CD4-positive, alpha-beta T cell treated with Interleukin-2 at 100 ng/mL for 4 hours (primary cell): Measurements from ENCODE around the gene MSH5.

Experiments used
- DNase-seq: peaks from one replicate; pipeline ENCODE4 v3.0.0-alpha.2; 2020; ENCODE audit warnings: low spot score

MSH5 gene

DNA sequence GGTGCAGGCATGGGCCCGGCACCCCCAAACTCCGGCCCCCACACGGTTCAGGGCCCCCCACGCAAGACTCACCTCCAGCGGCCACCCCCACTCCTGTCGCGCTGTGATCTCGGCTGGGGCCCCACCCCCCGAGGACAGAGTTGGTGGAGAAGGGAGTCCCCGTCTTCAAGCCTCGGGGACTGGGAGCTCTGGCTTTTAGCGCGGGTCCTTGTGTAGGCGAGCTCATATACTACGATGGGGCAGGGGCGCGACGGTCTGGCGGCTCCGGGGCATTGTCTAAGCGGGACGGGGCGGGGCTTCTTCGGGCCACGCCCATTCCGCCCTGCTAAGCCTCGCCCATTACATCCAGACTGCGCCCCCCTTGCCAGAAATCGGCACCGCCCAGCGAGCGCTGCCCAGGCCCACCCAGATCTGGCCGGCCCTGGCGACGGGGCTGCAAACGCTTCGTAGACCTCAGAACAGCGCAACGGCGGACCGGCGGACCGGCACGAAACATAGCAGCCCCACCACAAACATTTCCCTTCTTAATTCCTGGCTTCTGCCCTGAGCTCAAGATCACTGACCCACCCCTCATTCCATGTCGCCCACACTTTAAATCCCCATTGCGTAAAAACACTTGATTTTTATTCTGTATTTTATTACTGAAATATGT lies 9.7 kb upstream of the MSH5 start:
- peak; percentile 64 for DNase-seq

DNA sequence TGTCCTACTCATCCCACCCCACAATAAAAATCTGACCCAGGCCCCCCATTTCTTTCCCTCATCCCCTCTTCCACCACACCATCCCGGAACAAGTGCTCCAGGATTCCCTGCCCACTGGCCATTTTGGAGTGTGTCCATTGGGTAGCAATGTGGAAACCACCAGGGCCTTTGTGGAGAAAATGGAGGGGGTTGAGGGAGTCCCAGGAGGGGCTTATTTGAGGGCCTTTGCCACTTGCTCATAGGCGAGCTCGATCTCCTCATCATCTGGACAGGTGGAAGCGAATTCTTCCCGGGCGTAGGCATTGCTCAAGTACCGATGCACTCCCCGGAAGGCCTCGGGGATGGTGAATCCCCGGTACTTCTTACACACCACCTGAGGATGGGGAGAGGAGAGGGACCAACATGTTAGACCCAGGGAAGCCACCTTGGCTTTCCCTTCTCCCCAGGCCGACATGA lies 9.1 kb upstream of the MSH5 start:
- DNase-seq = no peak

GRCh38 chr6:31732029-31732428 lies 7.8 kb upstream of the MSH5 start:
- no peak for DNase-seq

- DNase-seq = no peak
Observed at GRCh38 chr6:31733734-31734133, 6.1 kb upstream of the MSH5 start.

DNA sequence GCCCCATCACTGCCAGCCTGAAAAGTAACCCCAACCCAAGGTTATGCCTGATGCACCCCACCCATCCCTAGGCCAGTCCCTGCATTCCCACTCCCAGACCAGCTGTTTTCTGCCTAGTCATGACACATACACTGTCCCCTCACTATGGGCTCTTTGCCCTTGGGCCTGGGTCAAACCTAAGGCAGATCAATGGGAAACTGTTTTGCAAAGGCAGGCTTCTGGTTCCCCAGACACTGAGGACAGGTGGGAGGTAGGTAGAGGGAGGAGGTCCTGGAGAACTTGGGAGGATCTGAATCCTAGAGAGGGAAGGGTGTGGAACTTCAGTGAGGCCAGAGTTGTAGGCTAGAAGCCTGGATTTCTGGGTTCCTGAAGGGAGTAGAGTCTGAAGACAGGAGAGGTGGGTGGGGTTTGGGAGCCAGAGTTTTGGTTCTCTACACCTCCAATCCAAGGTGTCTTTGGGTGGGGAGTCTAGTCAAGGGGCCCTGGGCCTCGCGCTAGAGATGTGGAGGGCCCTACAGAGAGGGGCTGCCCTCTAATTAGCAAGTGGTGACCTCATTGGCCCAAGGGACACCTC lies 5.5 kb upstream of the MSH5 start:
- no peak for DNase-seq

DNA sequence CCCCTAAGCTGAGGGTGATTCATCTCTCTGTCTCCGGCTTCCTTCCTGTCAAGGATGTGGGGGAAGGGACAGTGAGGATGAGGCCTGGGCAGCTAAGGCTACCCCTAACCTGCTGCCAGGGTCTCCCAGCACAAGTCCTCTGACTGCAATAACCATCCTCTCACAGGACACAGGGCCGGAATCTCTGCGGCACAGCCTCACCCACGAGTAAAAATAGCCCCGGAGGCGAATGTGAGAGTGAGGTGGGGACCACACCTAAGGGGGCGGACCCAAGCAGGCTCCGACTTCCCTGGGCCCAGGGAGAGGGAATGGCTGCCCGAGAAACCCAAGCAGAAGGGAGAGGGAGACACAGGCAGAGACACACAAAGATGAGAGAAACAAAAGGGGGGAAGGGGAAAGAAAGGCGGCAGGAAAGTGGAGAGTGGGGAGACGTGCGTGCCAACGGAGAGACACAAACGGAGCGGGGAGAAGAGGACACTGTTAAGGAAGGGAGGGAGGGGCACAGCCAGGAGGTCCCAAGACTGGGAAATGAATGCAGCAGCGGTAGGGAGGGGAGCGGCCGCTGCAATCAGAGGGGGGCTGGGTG lies 4.9 kb upstream of the MSH5 start:
- peak; percentile 80 for DNase-seq

GRCh38 chr6:31736021-31736767 lies 3.6 kb upstream of the MSH5 start, which contains the start of gene CLIC1:
TSS of gene CLIC1 (minus strand) at chr6:31736530. CDS start at chr6:31736300, 230 bp downstream.
- DNase-seq = peak; percentile 75

GRCh38 chr6:31736768-31737314 lies 3.0 kb upstream of the MSH5 start:
- no peak for DNase-seq

GRCh38 chr6:31737315-31737990 lies 2.4 kb upstream of the MSH5 start:
- DNase-seq = no peak

DNA sequence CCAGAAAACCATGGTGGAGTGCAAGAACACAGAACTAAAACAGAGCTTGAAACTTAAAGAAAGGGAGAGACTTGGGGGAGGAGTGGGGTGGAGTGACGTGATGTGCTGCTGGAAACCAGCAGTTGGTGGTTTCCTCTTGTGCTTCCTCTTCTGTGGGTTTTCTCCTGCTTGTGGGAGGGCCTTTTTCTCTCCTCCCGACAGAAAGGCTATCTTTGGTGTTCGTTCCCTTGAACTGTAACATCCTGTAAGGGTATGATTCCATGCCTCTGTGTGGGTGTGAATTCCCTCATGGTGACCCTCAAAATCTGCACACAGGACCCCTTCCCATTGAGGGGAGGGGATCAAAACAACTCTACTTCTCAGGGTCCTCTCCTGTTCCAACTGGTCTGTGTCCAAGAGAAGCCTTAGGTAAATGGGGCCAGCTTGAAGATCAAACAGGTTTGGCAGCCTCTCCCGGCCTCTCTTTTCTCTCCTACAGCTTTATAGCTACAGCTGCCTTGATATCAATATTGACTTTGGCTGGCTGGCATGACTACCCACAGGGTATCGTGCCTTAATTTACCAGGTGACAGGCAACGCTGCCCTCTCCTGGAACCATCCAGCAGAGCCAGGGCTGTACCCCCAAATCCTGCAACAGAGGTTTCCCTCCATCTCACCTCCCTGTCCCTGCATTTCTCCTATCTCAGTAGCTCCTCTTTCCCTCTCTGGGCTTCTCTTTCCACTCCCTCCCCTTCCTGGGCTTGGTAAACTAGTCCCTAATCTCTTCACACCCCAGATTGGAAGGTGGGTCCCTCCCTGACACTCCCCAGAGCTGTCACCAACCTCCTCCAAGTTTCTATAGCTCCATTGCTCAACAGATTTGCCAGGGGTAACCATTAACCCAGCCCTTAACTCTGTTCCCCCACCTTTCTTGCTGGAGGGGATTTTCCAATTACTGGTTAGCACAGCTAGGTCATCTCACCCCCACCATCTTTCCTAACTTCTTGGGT lies 1.5 kb upstream of the MSH5 start:
- peak; percentile 71 for DNase-seq

DNA sequence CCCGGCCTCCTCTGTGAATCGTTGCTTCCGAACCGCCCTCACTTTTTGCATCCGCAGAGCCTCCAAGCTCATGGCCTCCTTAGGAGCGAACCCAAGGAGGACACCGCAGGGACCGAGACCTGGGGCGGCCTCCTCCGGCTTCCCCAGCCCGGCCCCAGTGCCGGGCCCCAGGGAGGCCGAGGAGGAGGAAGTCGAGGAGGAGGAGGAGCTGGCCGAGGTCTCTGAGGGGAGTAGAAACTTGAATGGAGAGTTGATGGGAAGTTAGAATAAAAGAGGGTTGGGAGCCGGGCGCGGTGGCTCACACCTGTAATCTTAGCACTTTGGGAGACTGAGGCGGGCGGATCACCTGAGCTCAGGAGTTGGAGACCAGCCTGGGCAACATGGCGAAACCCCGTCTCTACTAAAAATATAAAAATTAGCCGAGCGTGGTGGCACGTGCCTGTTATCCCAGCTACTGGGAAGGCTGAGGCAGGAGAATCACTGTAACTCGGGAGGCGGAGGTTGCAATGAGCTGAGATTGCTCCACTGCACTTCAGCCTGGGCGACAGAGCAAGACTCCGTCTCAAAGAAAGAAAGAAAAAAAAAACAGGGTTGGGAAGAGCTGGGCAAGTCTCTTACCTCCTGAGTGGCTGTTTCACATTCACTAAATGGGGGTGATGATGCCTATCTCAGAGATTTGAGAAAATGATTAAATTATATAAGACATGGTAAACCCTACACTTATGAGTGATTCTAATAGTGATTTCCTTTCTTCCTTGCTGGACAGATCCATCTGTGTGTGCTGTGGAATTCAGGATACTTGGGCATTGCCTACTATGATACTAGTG lies 805 bp downstream of the MSH5 start:
- peak; percentile 30 for DNase-seq

DNA sequence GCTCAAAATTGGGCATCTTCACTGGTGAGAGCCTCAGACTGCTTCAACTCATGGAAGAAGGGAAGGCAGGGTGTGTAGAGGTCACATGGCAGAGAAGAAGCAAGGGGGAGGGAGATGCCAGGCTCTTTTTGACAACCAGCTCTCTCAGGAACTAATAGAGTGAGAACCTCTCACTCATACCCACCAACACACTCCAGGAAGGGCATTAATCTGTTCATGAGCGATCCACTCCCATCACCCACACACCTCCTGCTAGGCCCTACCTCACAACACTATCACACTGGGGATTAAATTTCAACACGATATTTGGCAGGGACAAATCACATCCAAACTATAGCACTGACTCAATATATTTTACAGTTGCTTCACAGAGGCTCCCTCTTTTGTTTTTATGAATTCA lies 2.0 kb downstream of the MSH5 start:
- no peak for DNase-seq

GRCh38 chr6:31742894-31743293 lies 3.1 kb downstream of the MSH5 start:
- DNase-seq = no peak

DNA sequence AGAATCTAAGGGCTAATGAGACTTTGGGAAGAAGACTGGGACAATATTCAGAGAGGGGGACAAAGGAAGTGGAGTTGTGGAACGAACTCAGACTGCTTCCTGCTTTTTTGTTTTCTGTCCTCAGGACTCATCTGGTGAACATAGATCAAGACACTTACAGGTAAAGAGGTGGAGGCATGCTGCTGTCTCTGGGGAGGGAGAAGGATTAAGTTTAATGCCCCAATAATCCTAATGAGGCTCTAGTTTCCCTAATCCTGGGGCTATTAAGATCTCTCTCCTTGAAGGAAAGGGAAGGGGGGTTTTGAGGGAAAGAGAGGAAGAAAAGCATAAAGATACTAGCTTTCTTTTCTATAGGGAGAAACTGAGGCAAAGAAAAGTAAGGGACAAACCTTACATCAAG lies 4.6 kb downstream of the MSH5 start:
- no peak for DNase-seq

DNA sequence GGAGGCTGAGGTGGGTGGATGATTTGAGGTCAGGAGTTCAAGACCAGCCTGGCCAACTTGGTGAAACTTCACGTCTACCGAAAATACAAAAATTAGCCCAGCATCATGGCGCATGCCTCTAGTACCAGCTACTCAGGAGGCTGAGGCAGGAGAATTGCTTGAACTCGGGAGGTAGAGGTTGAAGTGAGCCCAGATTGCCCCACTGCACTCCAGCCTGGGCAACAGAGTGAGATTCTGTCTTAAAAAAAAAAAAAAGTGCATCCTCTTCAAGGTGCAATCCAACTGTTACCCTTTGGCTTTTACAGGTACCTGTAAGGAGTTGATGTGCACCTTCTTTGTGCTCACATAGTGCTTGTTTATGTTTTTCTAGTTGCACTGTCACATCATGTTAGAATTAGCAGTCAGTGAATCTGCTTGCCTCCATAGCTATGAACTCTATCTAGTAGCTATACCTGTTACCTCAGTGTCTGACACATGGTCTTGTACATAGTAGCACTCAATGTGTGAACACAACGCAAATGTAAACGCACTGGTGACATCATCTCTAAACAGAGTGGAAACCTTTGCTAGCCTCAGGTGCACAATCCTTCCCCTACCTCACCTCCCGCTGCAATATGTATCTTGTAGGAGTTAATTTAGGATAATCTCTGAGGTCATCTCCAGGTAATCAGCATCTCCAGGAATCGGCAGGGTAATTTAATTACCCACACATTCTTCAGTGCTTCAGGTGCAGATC lies 9.7 kb downstream of the MSH5 start:
- DNase-seq = no peak

GRCh38 chr6:31750411-31751022 lies 10.7 kb downstream of the MSH5 start:
- DNase-seq = no peak

DNA sequence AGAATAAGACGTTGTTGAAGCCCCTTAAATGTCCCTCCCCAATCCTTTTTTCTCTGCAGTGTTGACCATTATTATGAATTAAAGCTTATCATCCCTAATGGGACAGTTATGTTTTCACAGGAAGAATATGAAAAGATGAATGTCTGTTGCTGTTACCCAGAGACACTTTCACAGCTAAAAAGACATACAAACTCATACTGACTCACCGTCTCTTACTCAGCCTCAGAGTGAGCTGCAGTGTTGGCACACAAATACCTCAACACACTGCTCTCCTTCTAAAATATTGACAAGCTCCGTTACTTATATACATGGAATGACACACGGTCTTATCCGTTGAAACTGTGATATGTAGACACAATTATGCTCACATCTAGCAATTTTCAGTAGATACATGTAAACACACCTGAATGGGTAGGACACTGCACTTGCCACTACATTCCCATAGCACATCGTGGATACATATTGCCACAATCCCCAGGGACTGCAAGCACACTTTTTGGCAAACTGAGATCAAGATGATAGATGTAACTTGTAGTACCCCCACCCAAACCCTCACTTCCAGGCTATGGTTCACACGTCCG lies 13.0 kb downstream of the MSH5 start:
- no peak for DNase-seq

DNA sequence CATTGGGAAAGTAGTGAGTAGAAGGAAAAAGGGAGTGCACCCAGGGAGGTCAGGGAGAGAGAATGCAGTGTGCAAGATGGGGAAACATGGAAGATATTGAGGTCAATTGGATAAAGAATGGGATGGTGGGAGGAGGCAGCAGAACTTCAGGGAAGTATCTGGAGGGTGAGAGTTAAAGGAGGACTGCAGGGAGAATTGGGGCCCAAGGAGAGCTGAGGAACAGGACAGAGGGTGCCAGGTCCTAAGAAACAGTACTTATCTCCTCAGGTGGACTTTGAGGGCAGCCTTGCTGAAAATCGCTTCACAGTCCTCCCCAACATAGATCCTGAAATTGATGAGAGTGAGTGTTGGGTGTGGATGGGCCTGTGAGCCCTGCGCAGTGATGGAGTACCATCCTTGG lies 18.5 kb downstream of the MSH5 start:
- DNase-seq = no peak
